Calu3 (cell line): ENCODE measurements around the gene CLEC16A. TPM values are rescaled to one million over a fixed set of nuclear protein-coding genes. Genes with fewer than 3 reads are reported as not detected.

Source experiments
- BruUV-seq: library from RNA; stranded (reverse); fragments of 400-500 nt; replicated peaks from 2 replicates; lab custom pipeline; 2021; lab: Mats Ljungman, UMichigan
- CTCF ChIA-PET: fragments of 300-600 bp; sonication (Branson Sonifier 250); formaldehyde crosslinking; loops from one replicate; lab custom pipeline; 2022; ENCODE audit warnings: antibody characterized with exemption; lab: Charles Lee
- DNase-seq: peaks from one replicate; pipeline ENCODE4 v3.0.0; 2022
- H3K27ac Mint-ChIP-seq: one replicate; pipeline ENCODE4 v1.8.0; 2022; ENCODE audit warnings: mixed read lengths; ENCODE audit not compliant: unreplicated experiment
- H3K27me3 Mint-ChIP-seq: one replicate; pipeline ENCODE4 v1.8.0; 2022; ENCODE audit warnings: mixed read lengths; ENCODE audit not compliant: unreplicated experiment
- H3K36me3 Mint-ChIP-seq: one replicate; pipeline ENCODE4 v1.8.0; 2022; ENCODE audit warnings: mild to moderate bottlenecking, moderate library complexity, mixed read lengths; ENCODE audit not compliant: insufficient read depth, unreplicated experiment
- H3K4me1 Mint-ChIP-seq: one replicate; pipeline ENCODE4 v1.8.0; 2022; ENCODE audit warnings: mild to moderate bottlenecking, low read depth, mixed read lengths; ENCODE audit not compliant: unreplicated experiment
- H3K4me3 Mint-ChIP-seq: one replicate; pipeline ENCODE4 v1.8.0; 2022; ENCODE audit warnings: mild to moderate bottlenecking, low read depth, moderate library complexity, mixed read lengths; ENCODE audit not compliant: unreplicated experiment
- H3K9me3 Mint-ChIP-seq: one replicate; pipeline ENCODE4 v1.8.0; 2022; ENCODE audit warnings: low read depth, mixed read lengths; ENCODE audit not compliant: unreplicated experiment
- intact Hi-C: fragments of 100-400 bp; cut with micrococcal nuclease; formaldehyde crosslinking; loops from one replicate; pipeline ENCODE4 v1.10.0; 2022; ENCODE audit not compliant: unreplicated experiment
- total RNA-seq: library from RNA; stranded (reverse); gene quantifications from 2 replicates; pipeline ENCODE4 v1.2.3, GENCODE V29; 2022
- TF ChIP-seq, protein P1 (sequence below): fragments of 200-600 bp; IDR thresholded peaks from one replicate; pipeline ENCODE4 v1.8.0; 2022; ENCODE audit warnings: antibody characterized with exemption; ENCODE audit not compliant: unreplicated experiment

Gene CLEC16A
- total RNA-seq, 1 experiment from 2014 or later, result 33.0 TPM

DNA sequence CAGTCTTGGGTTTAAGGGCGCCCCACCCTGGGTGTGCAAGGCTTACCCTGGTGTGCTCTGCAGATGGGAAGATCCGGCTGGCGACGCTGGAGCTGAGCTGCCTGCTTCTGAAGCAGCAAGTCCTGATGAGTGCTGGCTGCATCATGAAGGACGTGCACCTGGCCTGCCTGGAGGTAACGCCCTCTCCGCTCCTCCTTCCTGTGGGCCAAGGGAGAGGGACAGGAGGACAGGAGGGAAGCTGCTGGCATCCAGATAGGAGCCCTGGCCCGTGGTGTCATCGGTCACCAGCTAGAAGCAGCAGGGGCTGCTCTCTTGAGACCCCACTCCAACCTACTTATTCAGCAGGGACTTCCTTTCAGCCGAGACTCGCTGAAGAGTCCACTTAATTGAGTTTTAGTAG lies 97.8 kb downstream of the CLEC16A start:
- no TSS peak for BruUV-seq
- CTCF ChIA-PET, result no interaction called here
- intact Hi-C loops, result no loop called here
- H3K4me3 Mint-ChIP-seq, result no peak overlapping the region
- H3K9me3 Mint-ChIP-seq, result no peaks in the 10 kb centered on the region
- TF ChIP-seq, protein P1, sequence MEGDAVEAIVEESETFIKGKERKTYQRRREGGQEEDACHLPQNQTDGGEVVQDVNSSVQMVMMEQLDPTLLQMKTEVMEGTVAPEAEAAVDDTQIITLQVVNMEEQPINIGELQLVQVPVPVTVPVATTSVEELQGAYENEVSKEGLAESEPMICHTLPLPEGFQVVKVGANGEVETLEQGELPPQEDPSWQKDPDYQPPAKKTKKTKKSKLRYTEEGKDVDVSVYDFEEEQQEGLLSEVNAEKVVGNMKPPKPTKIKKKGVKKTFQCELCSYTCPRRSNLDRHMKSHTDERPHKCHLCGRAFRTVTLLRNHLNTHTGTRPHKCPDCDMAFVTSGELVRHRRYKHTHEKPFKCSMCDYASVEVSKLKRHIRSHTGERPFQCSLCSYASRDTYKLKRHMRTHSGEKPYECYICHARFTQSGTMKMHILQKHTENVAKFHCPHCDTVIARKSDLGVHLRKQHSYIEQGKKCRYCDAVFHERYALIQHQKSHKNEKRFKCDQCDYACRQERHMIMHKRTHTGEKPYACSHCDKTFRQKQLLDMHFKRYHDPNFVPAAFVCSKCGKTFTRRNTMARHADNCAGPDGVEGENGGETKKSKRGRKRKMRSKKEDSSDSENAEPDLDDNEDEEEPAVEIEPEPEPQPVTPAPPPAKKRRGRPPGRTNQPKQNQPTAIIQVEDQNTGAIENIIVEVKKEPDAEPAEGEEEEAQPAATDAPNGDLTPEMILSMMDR, result no peak
- H3K36me3 Mint-ChIP-seq, result peaks cover 6% of the 10 kb centered on the region
- H3K27me3 Mint-ChIP-seq, result no peaks in the 10 kb centered on the region
- no peak for DNase-seq
- no peaks in the 10 kb centered on the region for H3K4me1 Mint-ChIP-seq
- H3K27ac Mint-ChIP-seq, result no peak overlapping the region

DNA sequence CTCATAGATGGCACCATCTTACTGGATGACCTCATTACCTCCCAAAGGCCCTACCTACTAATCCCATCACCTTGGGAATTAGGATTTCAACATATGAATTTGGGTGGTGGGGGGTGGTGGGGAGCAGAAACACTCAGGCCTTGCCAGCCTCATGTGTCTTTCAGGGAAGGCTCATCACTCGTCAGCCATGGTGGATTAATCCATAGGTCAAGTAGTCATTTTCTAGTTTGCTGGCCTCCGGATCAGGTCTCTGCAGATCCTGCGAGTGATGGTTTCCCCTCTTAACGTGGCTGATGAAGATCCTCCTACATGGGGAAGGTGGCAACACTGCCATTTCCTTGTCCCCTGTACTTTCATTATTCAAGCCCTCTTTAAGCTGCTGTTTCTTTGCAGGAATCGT lies 101.1 kb downstream of the CLEC16A start:
- no peak overlapping the region for H3K27ac Mint-ChIP-seq
- TF ChIP-seq, protein P1, result no peak
- CTCF ChIA-PET, result interaction anchor here (0.7 kb wide), 1 partner anchor 71 kb away, joined by 4 read pairs; no protein-coding TSS in a partner anchor
- no TSS peak for BruUV-seq
- intact Hi-C loops, result no loop called here
- no peaks in the 10 kb centered on the region for H3K4me1 Mint-ChIP-seq
- no peaks in the 10 kb centered on the region for H3K36me3 Mint-ChIP-seq
- DNase-seq, result no peak
- no peaks in the 10 kb centered on the region for H3K9me3 Mint-ChIP-seq
- no peaks in the 10 kb centered on the region for H3K27me3 Mint-ChIP-seq
- no peak overlapping the region for H3K4me3 Mint-ChIP-seq

GRCh38 chr16:11045846-11046245 lies 101.5 kb downstream of the CLEC16A start:
- Mint-ChIP-seq H3K27ac (no peak overlapping the region), H3K9me3 (no peaks in the 10 kb centered on the region), H3K27me3 (no peaks in the 10 kb centered on the region), H3K4me3 (no peak overlapping the region), H3K4me1 (no peaks in the 10 kb centered on the region), H3K36me3 (no peaks in the 10 kb centered on the region)
- BruUV-seq, result no TSS peak
- CTCF ChIA-PET, result no interaction called here
- TF ChIP-seq, protein P1, result no peak
- no peak for DNase-seq
- intact Hi-C loops, result no loop called here

DNA sequence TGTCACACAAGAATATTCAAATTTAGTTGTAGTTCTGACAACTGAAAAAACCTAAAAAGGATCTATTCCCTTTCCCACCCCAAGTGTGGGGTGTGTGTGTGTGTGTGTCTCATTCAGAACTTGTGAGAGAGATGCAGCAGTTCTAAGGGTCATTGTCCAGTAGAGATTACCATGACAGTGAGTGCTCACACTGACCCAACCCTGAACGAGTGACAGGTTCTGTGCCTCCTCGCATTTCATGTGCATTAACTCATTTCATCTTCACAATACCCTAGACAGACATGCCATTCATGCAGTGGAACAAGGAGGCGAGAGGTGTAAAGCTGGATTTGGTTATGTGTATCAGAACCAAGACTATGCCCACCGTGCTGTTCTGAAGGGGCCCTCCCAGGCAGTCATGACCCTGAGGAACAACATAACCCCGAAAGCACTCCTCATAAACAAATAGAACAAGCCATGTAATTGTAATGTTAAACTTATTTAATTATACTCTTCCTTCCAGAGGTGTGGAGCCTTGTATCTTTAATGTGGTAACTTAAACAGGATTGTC lies 102.1 kb downstream of the CLEC16A start:
- DNase-seq, result no peak
- Mint-ChIP-seq H3K4me3 (no peak overlapping the region), H3K9me3 (no peaks in the 10 kb centered on the region), H3K27ac (no peak overlapping the region), H3K36me3 (no peaks in the 10 kb centered on the region), H3K4me1 (no peaks in the 10 kb centered on the region), H3K27me3 (no peaks in the 10 kb centered on the region)
- CTCF ChIA-PET, result no interaction called here
- TF ChIP-seq, protein P1, result no peak
- BruUV-seq, result no TSS peak
- intact Hi-C loops, result no loop called here
